Activated CD4-positive, CD25-positive, alpha-beta regulatory T cell treated with anti-CD3 and anti-CD28 coated beads, Interleukin-2, amount 50 U/mL, for 16 hours (primary cell): ENCODE results near the gene CCL26.

Source experiments
- DNase-seq: peaks from one replicate; pipeline ENCODE4 v3.0.0-alpha.2; 2020; ENCODE audit warnings: low read depth, low spot score

Gene CCL26

GRCh38 chr7:75772081-75773077 lies at the start of gene CCL26:
Gene CCL26 (minus strand): TSS chr7:75772211. CDS start chr7:75772176, 35 bp downstream.
- DNase-seq, result no peak

DNA sequence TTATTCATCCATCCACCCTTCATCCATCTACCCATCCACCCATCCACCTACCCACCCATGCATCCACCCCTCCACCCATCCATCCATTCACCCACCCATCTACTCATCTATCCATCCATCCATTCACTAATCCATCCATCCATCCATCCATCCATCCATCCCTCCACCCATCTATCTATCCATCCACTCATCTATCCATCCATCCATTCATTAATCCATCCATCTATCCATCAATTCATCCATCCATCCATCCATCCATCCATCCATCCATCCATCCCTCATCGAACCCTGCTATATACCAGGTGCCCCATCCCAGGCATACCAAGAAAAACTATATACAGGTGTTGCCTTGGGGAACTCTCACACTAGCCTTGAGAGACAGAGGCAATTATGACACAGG lies 48.7 kb upstream of the CCL26 start:
- DNase-seq, result no peak

DNA sequence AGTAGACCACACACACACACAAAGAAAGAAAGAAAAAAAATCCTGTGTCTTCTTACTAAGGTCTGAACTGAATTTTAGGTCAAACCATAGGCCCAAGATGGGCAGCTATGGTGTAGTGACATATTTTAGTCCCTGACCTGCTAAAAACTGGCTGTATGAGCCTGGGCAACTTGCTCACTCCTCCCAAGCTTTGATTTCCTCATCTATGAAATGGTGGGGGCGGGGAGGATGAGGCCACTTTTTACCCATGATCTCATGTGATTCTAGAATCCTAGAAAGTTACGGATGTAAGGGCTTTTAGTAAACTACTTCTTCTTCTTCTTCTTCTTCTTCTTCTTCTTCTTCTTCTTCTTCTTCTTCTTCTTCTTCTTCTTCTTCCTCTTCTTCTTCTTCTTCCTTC lies 47.7 kb upstream of the CCL26 start:
- no peak for DNase-seq

DNA sequence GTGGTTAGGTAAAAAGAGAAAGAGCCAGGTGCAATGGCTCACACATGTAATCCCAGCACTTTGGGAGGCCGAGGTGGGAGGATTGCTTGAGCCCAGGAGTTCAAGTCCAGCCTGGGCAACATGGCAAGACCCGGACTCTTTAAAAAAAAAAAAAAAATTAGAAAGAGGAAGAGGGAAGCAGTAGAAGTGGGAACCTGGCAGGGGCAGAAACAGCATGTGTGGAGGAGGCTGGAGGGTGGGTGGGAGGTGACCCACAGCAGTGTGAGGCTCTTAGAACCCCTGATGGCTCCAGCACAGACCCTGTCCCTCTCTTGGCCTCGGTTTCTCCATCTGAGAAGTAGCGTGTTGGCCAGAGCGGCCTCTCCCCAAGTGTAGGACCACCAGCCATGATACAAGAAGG lies 46.5 kb upstream of the CCL26 start:
- no peak for DNase-seq

- DNase-seq, result no peak
These were observed 45.1 kb upstream of the CCL26 start for GRCh38 chr7:75817116-75817515.

DNA sequence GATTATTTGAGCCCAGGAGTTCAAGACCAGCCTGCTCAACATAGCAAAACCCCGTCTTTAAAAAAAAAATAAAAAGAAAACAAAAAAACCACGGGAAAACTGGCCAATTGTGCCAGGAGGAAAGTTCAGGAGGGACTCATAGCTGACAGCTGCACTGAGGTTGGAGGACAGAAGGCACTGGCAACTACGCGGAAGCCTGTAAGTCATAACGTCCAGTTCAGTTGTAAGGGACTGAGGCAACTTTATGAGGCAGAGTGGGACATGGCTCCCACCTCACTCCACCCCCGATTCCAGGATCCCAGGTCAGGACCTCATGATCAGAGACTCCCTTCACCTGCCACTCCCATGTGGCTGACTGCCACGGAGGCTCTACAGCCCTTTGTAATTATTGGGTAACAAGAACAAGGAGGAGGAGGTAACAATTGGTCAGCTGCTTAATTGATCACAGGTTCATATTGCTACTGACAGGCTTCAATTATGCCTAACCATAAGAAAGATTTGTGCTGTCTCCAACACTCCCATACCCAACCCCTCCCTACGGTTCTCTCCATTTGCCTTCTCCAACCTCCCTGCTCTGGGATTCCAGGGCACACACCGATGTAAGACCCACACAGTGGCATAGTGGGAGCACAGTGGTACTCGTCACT lies 43.5 kb upstream of the CCL26 start:
- no peak for DNase-seq

GRCh38 chr7:75814407-75814947 lies 42.5 kb upstream of the CCL26 start:
- DNase-seq, result no peak

- DNase-seq, result no peak
These were observed 41.8 kb upstream of the CCL26 start, which contains the start of gene CCL24 for GRCh38 chr7:75813781-75814236. Gene CCL24 (minus strand): TSS chr7:75813806. CDS start chr7:75813715, 91 bp downstream.

DNA sequence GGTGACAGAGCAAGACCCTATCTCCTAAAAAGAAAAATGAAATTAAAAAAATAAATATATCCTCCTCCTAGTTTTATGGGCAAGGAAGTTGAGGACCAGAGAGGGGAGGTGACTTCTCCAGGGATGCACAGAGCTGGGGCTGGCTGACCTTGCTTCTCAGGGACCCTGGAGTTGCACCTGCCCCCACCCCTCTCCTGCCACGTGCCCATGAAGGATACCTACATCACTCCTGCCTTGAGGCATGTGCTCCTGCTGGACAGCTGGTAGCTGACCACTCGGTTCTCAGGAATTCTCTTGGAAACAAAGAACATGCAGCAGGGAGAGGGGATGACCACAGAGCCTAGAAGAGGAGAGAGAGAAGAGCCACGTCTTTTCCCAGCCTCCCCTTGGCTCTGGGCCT lies 41.1 kb upstream of the CCL26 start:
- no peak for DNase-seq

GRCh38 chr7:75811894-75812678 lies 40.1 kb upstream of the CCL26 start:
- no peak for DNase-seq

GRCh38 chr7:75809396-75809795 lies 37.4 kb upstream of the CCL26 start:
- no peak for DNase-seq

- DNase-seq, result no peak
These were observed 36.1 kb upstream of the CCL26 start for GRCh38 chr7:75808106-75808505.

GRCh38 chr7:75807452-75807851 lies 35.4 kb upstream of the CCL26 start:
- no peak for DNase-seq

DNA sequence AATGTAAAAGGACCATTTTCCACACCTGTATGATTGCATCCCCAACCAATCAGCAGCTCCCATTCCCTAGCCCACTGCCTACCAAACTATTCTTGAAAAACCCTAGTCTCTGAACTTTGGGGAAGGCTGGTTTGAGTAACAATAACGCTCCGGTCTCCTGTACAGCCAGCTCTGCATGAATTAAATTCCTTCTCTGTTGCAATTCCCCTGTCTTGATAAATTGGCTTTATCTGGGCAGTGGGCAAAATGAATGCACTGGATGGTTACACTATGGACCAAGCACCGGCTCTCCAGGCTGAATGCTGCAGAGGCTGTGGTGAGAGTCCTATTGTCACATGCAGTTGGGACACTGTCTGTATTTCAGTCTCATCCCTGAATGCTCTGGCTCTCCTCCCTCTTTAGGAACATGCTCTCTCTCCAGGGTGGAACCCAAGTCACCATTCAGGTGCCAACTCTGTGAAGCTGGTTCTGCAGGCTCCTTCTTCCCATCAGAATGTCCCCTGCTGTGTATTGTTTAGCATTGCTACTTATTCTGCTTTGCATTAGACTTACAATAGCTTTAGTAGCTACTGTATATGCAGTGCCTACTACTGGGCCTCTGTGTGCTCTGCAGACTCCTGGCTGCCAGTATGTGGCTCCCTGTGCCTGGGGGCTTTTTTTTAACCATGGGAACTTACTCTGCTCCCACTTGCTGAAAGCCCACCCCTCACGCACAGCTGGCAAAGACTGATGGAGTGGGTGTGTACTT lies 34.7 kb upstream of the CCL26 start:
- no peak for DNase-seq

GRCh38 chr7:75804705-75805104 lies 32.7 kb upstream of the CCL26 start:
- no peak for DNase-seq

- DNase-seq, result no peak
These were observed 32.0 kb upstream of the CCL26 start for GRCh38 chr7:75804004-75804403.

GRCh38 chr7:75802552-75802821 lies 30.5 kb upstream of the CCL26 start:
- DNase-seq, result no peak

DNA sequence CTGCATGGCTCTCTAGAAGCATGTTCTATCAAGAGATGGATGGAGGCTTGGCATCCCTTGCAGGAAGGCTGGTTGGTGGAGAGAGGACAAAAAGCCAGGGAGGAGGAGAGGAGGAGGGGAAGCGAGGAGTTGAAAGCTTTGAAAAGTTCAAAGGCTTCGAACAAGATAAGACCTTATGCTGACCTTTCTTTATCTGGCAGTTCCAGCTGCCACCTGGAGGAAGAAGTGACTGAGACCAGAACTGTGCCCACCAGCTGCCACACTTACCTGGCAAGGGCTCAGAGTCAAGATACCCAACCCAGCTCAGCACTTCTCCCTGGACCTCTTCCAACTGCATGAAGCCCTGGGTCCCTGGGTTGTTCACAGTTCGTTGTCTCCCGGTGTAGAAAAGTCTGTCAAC lies 26.8 kb upstream of the CCL26 start:
- no peak for DNase-seq

- DNase-seq, result no peak
These were observed 24.4 kb upstream of the CCL26 start for GRCh38 chr7:75796420-75796819.

DNA sequence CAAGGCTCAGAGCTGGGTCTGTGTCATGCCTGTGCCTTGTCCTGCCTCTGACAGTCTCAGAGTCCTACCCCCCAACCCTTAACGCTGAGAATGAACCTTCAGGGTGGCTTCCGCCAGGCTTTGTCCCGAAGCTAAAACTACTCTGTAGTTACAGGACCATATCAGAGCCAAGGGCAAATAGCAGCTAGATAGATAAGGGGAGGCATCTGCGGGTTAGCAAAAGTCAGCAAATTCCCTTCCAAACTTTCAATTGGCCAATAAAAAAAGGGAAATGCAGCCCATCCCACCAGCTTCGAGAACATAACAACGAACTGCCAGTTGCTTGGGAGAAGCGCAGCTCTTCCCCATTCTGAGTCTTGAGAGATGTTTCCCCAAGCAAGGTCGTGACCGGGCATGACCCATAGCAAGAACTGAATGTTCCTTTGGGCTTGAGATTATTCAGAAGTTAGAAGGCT lies 23.8 kb upstream of the CCL26 start:
- DNase-seq, result no peak

- DNase-seq, result no peak
These were observed 21.7 kb upstream of the CCL26 start for GRCh38 chr7:75793676-75794075.
